GM12878 (cell line): ENCODE results near the gene ZFPM1. TPM values are rescaled to one million over a fixed set of nuclear protein-coding genes. Genes with fewer than 3 reads are reported as not detected.
A peak's percentile ranks its signal among the peaks of the same experiment; 100 is the strongest.

Experiments
- ATF7 ChIP-seq: fragments of 450-650 bp; IDR thresholded peaks from 2 replicates; pipeline ENCODE4 v1.6.1; 2016; ENCODE audit warnings: low read depth, mild to moderate bottlenecking
- BACH1 ChIP-seq: fragments of 450-650 bp; IDR thresholded peaks from 2 replicates; pipeline ENCODE4 v1.6.1; 2017; ENCODE audit warnings: mild to moderate bottlenecking, borderline replicate concordance
- BCL3 ChIP-seq: IDR thresholded peaks from 2 replicates; pipeline ENCODE4 v1.6.1; 2011; ENCODE audit warnings: borderline replicate concordance, low read depth, mild to moderate bottlenecking, moderate library complexity, low read length; ENCODE audit not compliant: insufficient read depth, poor library complexity, severe bottlenecking
- EED ChIP-seq: sonication (generic); IDR thresholded peaks from 2 replicates; pipeline ENCODE4 v1.6.1; 2016; ENCODE audit warnings: antibody characterized with exemption, low read depth
- EGR1 ChIP-seq, 2 experiments: IDR thresholded peaks; 1 replicate in 1 of 2; 2 replicates in 1 of 2; pipeline ENCODE4 v1.6.1; 2011 to 2012; ENCODE audit warnings: low read depth in 2 of 2, low read length in 2 of 2, borderline replicate concordance in 1 of 2, mild to moderate bottlenecking in 1 of 2, moderate library complexity in 1 of 2
- EP300 ChIP-seq, 2 experiments: fragments of 150-350 bp in 1 of 2; IDR thresholded peaks; 2 replicates each; pipeline ENCODE4 v1.6.1; 2011 to 2012; ENCODE audit warnings: low read depth in 2 of 2, low read length in 2 of 2, borderline replicate concordance in 1 of 2, improper control_type of control experiment in 1 of 2, inconsistent platforms in 1 of 2; ENCODE audit not compliant: control insufficient read depth in 1 of 2
- ETV6 ChIP-seq, 2 experiments: fragments of 450-650 bp in 1 of 2; IDR thresholded peaks in 1 of 2; conservative IDR thresholded peaks in 1 of 2; 2 replicates each; pipeline ENCODE4 v1.6.1; 2014; ENCODE audit warnings: antibody characterized with exemption in 1 of 2, borderline replicate concordance in 1 of 2, low read depth in 1 of 2, mild to moderate bottlenecking in 1 of 2, moderate library complexity in 1 of 2
- GATAD2B ChIP-seq: fragments of 450-650 bp; conservative IDR thresholded peaks from 2 replicates; pipeline ENCODE4 v1.6.1; 2017; ENCODE audit warnings: low read depth, mild to moderate bottlenecking, moderate library complexity
- HDGF ChIP-seq: fragments of 450-650 bp; IDR thresholded peaks from 2 replicates; pipeline ENCODE4 v1.6.1; 2016; ENCODE audit warnings: antibody characterized with exemption
- IKZF2 ChIP-seq, 2 experiments: fragments of 450-650 bp; IDR thresholded peaks; 2 replicates each; pipeline ENCODE4 v1.6.1; 2017; ENCODE audit warnings: mild to moderate bottlenecking in 2 of 2, moderate library complexity in 2 of 2
- LARP7 ChIP-seq: fragments of 450-650 bp; IDR thresholded peaks from 2 replicates; pipeline ENCODE4 v1.6.1; 2017; ENCODE audit warnings: mild to moderate bottlenecking
- MTA2 ChIP-seq: fragments of 450-650 bp; IDR thresholded peaks from 2 replicates; pipeline ENCODE4 v1.6.1; 2016; ENCODE audit warnings: low read depth, mild to moderate bottlenecking, moderate library complexity
- MTA3 ChIP-seq: IDR thresholded peaks from 2 replicates; pipeline ENCODE4 v1.6.1; 2012; ENCODE audit warnings: low read length, inconsistent platforms, borderline replicate concordance
- NBN ChIP-seq: fragments of 450-650 bp; IDR thresholded peaks from 2 replicates; pipeline ENCODE4 v1.6.1; 2016
- RELB ChIP-seq: fragments of 450-650 bp; IDR thresholded peaks from 2 replicates; pipeline ENCODE4 v1.6.1; 2017; ENCODE audit warnings: low read depth, mild to moderate bottlenecking, moderate library complexity
- RUNX3 ChIP-seq: IDR thresholded peaks from 2 replicates; pipeline ENCODE4 v1.6.1; 2012; ENCODE audit warnings: low read length, inconsistent platforms
- SMARCA5 ChIP-seq: fragments of 450-650 bp; IDR thresholded peaks from 2 replicates; pipeline ENCODE4 v1.6.1; 2017; ENCODE audit warnings: mild to moderate bottlenecking
- SP1 ChIP-seq: IDR thresholded peaks from one replicate; pipeline ENCODE4 v1.6.1; 2011; ENCODE audit warnings: low read depth, low read length
- TCF12 ChIP-seq: IDR thresholded peaks from 2 replicates; pipeline ENCODE4 v1.6.1; 2011; ENCODE audit warnings: low read depth, mild to moderate bottlenecking, low read length
- ZBTB33 ChIP-seq: fragments of 450-650 bp; IDR thresholded peaks from 2 replicates; pipeline ENCODE4 v1.6.1; 2017; ENCODE audit warnings: mild to moderate bottlenecking
- ZNF217 ChIP-seq: fragments of 450-650 bp; IDR thresholded peaks from 2 replicates; pipeline ENCODE4 v1.6.1; 2017; ENCODE audit warnings: antibody characterized with exemption, mild to moderate bottlenecking
- ZZZ3 ChIP-seq: IDR thresholded peaks from 2 replicates; pipeline ENCODE4 v1.6.1; 2011; ENCODE audit warnings: low read depth; ENCODE audit not compliant: control insufficient read depth, insufficient read length
- polyA plus RNA-seq, 11 experiments: library from polyadenylated mRNA; depleted of rRNA in 4 of 11; unstranded in 6 of 11; stranded (reverse) in 5 of 11; fragments of >200 nt; fragmentation: Nextera tagmentation in 4 of 11; fragmentation: Illumina TruSeq in 1 of 11; extraction: Ambion mirVana in 4 of 11; extraction: Trizol in 1 of 11; gene quantifications; 1 replicate in 1 of 11; 2 replicates in 10 of 11; pipeline versions ENCODE4 v1.2.1 to v1.2.3, GENCODE V29; 2011 to 2016; ENCODE audit warnings: inconsistent platforms in 2 of 11, missing spikeins in 2 of 11, low read depth in 1 of 11
- total RNA-seq, 4 experiments: library from RNA; depleted of rRNA in 3 of 4; stranded (reverse); fragments of >200 nt in 3 of 4; fragmentation: Illumina TruSeq in 1 of 4; extraction: Trizol in 1 of 4; gene quantifications; 2 replicates each; pipeline versions ENCODE4 v1.2.1 to v1.2.3, GENCODE V29; 2013 to 2021

ZFPM1 gene
- total and polyA plus RNA-seq, 10 of the 15 experiments (the other 5 are each of a cell fraction or from before 2014, with no cell fraction given): 0.02 to 5.1 (median 0.30) TPM

- TF ChIP-seq HDGF (peak; percentile 81; the same call in 1 of the 2 replicates), BCL3 (no peak), ZZZ3 (no peak), ETV6 (conservative IDR thresholded peaks at IDR 0.05 in 1 of 2, IDR thresholded peaks at IDR 0.05 in 1 of 2; ENCODE audit: borderline replicate concordance in 1 of 2, low read depth in 1 of 2) (no peak), TCF12 (peak; percentile 57; the same call in 1 of the 2 replicates), GATAD2B (peak; percentile 70; the same call in 1 of the 2 replicates), NBN (peak; percentile 14; the same call in 1 of the 2 replicates), ATF7 (peak; percentile 7; the same call in 1 of the 2 replicates), ZNF217 (0 out of 2 replicates have a peak, but pooled peaks have one; percentile 28), IKZF2 (IDR thresholded peaks at IDR 0.05) (peak in 1 of 2 experiments; percentile 14; a peak in 1 of 4 replicates), EP300 (IDR thresholded peaks at IDR 0.05; ENCODE audit: borderline replicate concordance in 1 of 2, control insufficient read depth in 1 of 2, low read depth in 2 of 2, low read length in 2 of 2) (0 out of 4 replicates have a peak, but pooled peaks of 1 of the 2 experiments have one; percentile 8), MTA2 (peak; percentile 54; the same call in 1 of the 2 replicates), SP1 (no peak), MTA3 (no peak), LARP7 (no peak), ZBTB33 (no peak), RUNX3 (peak; percentile 56), EGR1 (IDR thresholded peaks at IDR 0.05; ENCODE audit: borderline replicate concordance in 1 of 2, low read depth in 2 of 2, low read length in 2 of 2) (0 out of 3 replicates have a peak, but pooled peaks of 1 of the 2 experiments have one; percentile 31), SMARCA5 (peak; percentile 57; the same call in 1 of the 2 replicates), BACH1 (no peak), EED (0 out of 2 replicates have a peak, but pooled peaks have one; percentile 39), RELB (peak; percentile 74; the same call in 1 of the 2 replicates)
Measured at GRCh38 chr16:88456356-88457292, 3.5 kb downstream of the ZFPM1 start (continued).
